ENCODE results near the gene TAF5.
A peak's percentile ranks its signal among the peaks of the same experiment; 100 is the strongest.
"Not testable (repeated sequence)": the region's sequence is repeated elsewhere in the genome, so short reads cannot be mapped to it uniquely, and the experiment has no call there.

TAF5 gene

DNA sequence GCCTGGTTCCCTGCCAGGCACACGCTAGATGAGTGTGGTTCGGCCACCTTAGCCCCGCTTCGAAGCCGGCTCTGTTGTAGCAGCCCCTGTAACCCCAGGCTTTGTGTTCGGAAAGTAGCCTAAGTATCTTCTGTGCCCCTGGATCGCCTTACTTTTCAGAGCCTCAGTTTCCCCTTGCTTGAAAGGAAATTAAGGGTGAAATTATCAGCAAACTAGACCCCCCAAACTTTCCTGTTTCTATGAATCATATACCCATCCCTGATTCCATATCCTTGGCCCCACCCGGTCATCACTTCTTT is 29.0 kb downstream of the TAF5 start:
- H3K27ac ChIP-seq (ENCODE audit: low read depth in 2 of 2, low read length in 2 of 2) = peak overlapping the region; percentile 81 to 86
- H3K4me1 ChIP-seq (ENCODE audit: control insufficient read depth in 2 of 2, insufficient read depth in 2 of 2, low read length in 2 of 2) = peaks cover 21 to 22% of the 10 kb centered on the region in 2 donors
- H3K9me3 ChIP-seq (ENCODE audit: control insufficient read depth in 2 of 2, low read length in 2 of 2) = no peaks in the 10 kb centered on the region
- H3K27me3 ChIP-seq (ENCODE audit: control insufficient read depth in 2 of 2, insufficient read depth in 2 of 2, low read length in 2 of 2) = no peaks in the 10 kb centered on the region
- peak overlapping the region; percentile 91 to 99 for H3K4me3 ChIP-seq (ENCODE audit: low read length in 2 of 2)
- peaks cover 10 to 29% of the 10 kb centered on the region in 2 donors for H3K36me3 ChIP-seq (ENCODE audit: control insufficient read depth in 2 of 2, insufficient read depth in 2 of 2, low read length in 2 of 2)
- H3K9ac ChIP-seq (ENCODE audit: low read depth in 1 of 2, low read length in 2 of 2) = peak overlapping the region; percentile 93 to 99

- peaks cover 21 to 22% of the 10 kb centered on the region in 2 donors for H3K4me1 ChIP-seq (ENCODE audit: control insufficient read depth in 2 of 2, insufficient read depth in 2 of 2, low read length in 2 of 2)
- no peaks in the 10 kb centered on the region for H3K9me3 ChIP-seq (ENCODE audit: control insufficient read depth in 2 of 2, low read length in 2 of 2)
- H3K9ac ChIP-seq (ENCODE audit: low read depth in 1 of 2, low read length in 2 of 2) = peak overlapping the region; percentile 93 to 99
- no peak overlapping the region for H3K27ac ChIP-seq (ENCODE audit: low read depth in 2 of 2, low read length in 2 of 2)
- H3K36me3 ChIP-seq (ENCODE audit: control insufficient read depth in 2 of 2, insufficient read depth in 2 of 2, low read length in 2 of 2) = peaks cover 13 to 31% of the 10 kb centered on the region in 2 donors
- no peaks in the 10 kb centered on the region for H3K27me3 ChIP-seq (ENCODE audit: control insufficient read depth in 2 of 2, insufficient read depth in 2 of 2, low read length in 2 of 2)
- H3K4me3 ChIP-seq (ENCODE audit: low read length in 2 of 2) = peak overlapping the region; percentile 91 to 99
Measured at GRCh38 chr10:103397191-103397825, 29.5 kb downstream of the TAF5 start.

DNA sequence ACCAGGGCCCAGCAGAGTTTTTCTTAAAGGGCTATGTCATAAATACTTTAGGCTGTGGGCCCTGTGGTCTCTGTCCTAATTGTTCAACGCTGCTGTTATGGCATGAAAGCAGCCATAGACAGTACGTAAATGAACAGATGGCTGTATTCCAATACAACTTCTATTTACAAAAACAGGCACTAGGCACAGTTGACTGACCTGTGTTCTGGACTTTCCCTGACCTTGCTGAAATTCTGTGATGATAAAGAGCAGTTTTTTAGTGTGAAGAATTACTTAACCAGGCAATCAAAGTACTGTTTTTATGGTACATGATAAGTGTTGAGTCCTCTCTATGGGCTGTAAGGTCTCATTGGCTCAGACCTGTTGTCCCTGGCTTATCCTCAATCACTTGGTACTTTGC is 45.8 kb downstream of the TAF5 start:
- no peaks in the 10 kb centered on the region for H3K27me3 ChIP-seq (ENCODE audit: control insufficient read depth in 2 of 2, insufficient read depth in 2 of 2, low read length in 2 of 2)
- no peaks in the 10 kb centered on the region for H3K4me1 ChIP-seq (ENCODE audit: control insufficient read depth in 2 of 2, insufficient read depth in 2 of 2, low read length in 2 of 2)
- H3K36me3 ChIP-seq (ENCODE audit: control insufficient read depth in 2 of 2, insufficient read depth in 2 of 2, low read length in 2 of 2) = peaks cover 73 to 77% of the 10 kb centered on the region in 2 donors
- no peak overlapping the region for H3K9ac ChIP-seq (ENCODE audit: low read depth in 1 of 2, low read length in 2 of 2)
- H3K9me3 ChIP-seq (ENCODE audit: control insufficient read depth in 2 of 2, low read length in 2 of 2) = no peaks in the 10 kb centered on the region
- H3K4me3 ChIP-seq (ENCODE audit: low read length in 2 of 2) = no peak overlapping the region
- no peak overlapping the region for H3K27ac ChIP-seq (ENCODE audit: low read depth in 2 of 2, low read length in 2 of 2)

- Histone ChIP-seq H3K4me1 (ENCODE audit: control insufficient read depth in 2 of 2, insufficient read depth in 2 of 2, low read length in 2 of 2) (no peaks in the 10 kb centered on the region), H3K9me3 (ENCODE audit: control insufficient read depth in 2 of 2, low read length in 2 of 2) (no peaks in the 10 kb centered on the region), H3K27me3 (ENCODE audit: control insufficient read depth in 2 of 2, insufficient read depth in 2 of 2, low read length in 2 of 2) (no peaks in the 10 kb centered on the region), H3K27ac (ENCODE audit: low read depth in 2 of 2, low read length in 2 of 2) (no peak overlapping the region), H3K4me3 (ENCODE audit: low read length in 2 of 2) (no peak overlapping the region), H3K9ac (ENCODE audit: low read depth in 1 of 2, low read length in 2 of 2) (no peak overlapping the region), H3K36me3 (ENCODE audit: control insufficient read depth in 2 of 2, insufficient read depth in 2 of 2, low read length in 2 of 2) (peaks cover 75 to 84% of the 10 kb centered on the region in 2 donors)
Measured at GRCh38 chr10:103415581-103415980, 47.8 kb downstream of the TAF5 start.

DNA sequence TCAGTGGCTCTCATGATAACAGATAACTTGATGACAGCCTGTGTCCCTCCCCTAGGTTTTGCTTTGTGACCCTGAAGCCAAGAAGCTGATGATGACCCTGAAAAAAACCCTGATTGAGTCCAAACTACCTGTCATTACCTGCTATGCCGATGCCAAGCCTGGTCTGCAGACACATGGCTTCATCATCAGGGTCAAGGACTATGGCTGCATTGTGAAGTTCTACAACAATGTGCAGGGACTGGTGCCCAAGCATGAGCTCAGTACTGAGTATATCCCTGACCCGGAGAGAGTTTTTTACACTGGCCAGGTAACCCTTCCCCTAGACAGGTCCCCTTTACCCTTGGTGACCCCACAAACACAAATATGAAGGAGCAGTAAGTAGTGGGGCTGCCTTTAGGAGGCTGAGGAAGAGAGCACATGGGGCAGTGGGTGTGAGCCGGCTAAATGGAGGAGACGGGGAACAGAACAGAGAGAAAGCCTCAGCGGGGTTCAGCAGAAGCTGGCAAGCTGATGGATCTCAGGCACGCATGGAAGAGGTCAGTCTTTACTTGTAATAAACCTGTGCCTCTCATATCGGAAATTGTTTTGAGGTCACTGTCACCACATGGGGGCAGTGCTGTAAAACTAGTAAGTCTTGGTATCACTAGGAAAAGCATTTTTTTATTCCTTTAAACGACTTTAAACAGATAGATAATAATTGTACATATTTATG is 48.8 kb downstream of the TAF5 start:
- Histone ChIP-seq H3K9ac (ENCODE audit: low read depth in 1 of 2, low read length in 2 of 2) (no peak overlapping the region), H3K27ac (ENCODE audit: low read depth in 2 of 2, low read length in 2 of 2) (no peak overlapping the region), H3K36me3 (ENCODE audit: control insufficient read depth in 2 of 2, insufficient read depth in 2 of 2, low read length in 2 of 2) (peaks cover 78 to 86% of the 10 kb centered on the region in 2 donors), H3K9me3 (ENCODE audit: control insufficient read depth in 2 of 2, low read length in 2 of 2) (no peaks in the 10 kb centered on the region), H3K4me3 (ENCODE audit: low read length in 2 of 2) (no peak overlapping the region), H3K27me3 (ENCODE audit: control insufficient read depth in 2 of 2, insufficient read depth in 2 of 2, low read length in 2 of 2) (no peaks in the 10 kb centered on the region), H3K4me1 (ENCODE audit: control insufficient read depth in 2 of 2, insufficient read depth in 2 of 2, low read length in 2 of 2) (no peaks in the 10 kb centered on the region)

GRCh38 chr10:103417148-103417469 is 49.3 kb downstream of the TAF5 start:
- H3K4me1 ChIP-seq (ENCODE audit: control insufficient read depth in 2 of 2, insufficient read depth in 2 of 2, low read length in 2 of 2); H3K27ac ChIP-seq (ENCODE audit: low read depth in 2 of 2, low read length in 2 of 2); H3K9me3 ChIP-seq (ENCODE audit: control insufficient read depth in 2 of 2, low read length in 2 of 2); H3K9ac ChIP-seq (ENCODE audit: low read depth in 1 of 2, low read length in 2 of 2); H3K27me3 ChIP-seq (ENCODE audit: control insufficient read depth in 2 of 2, insufficient read depth in 2 of 2, low read length in 2 of 2); H3K4me3 ChIP-seq (ENCODE audit: low read length in 2 of 2): not testable (repeated sequence)
- H3K36me3 ChIP-seq (ENCODE audit: control insufficient read depth in 2 of 2, insufficient read depth in 2 of 2, low read length in 2 of 2) = peaks cover 78 to 83% of the 10 kb centered on the region in 2 donors

- no peaks in the 10 kb centered on the region for H3K9me3 ChIP-seq (ENCODE audit: control insufficient read depth in 2 of 2, low read length in 2 of 2)
- H3K4me3 ChIP-seq (ENCODE audit: low read length in 2 of 2) = no peak overlapping the region
- H3K27ac ChIP-seq (ENCODE audit: low read depth in 2 of 2, low read length in 2 of 2) = no peak overlapping the region
- H3K4me1 ChIP-seq (ENCODE audit: control insufficient read depth in 2 of 2, insufficient read depth in 2 of 2, low read length in 2 of 2) = no peaks in the 10 kb centered on the region
- no peaks in the 10 kb centered on the region for H3K27me3 ChIP-seq (ENCODE audit: control insufficient read depth in 2 of 2, insufficient read depth in 2 of 2, low read length in 2 of 2)
- H3K36me3 ChIP-seq (ENCODE audit: control insufficient read depth in 2 of 2, insufficient read depth in 2 of 2, low read length in 2 of 2) = peaks cover 79 to 85% of the 10 kb centered on the region in 2 donors
- no peak overlapping the region for H3K9ac ChIP-seq (ENCODE audit: low read depth in 1 of 2, low read length in 2 of 2)
Measured at GRCh38 chr10:103417601-103418000, 49.8 kb downstream of the TAF5 start.

DNA sequence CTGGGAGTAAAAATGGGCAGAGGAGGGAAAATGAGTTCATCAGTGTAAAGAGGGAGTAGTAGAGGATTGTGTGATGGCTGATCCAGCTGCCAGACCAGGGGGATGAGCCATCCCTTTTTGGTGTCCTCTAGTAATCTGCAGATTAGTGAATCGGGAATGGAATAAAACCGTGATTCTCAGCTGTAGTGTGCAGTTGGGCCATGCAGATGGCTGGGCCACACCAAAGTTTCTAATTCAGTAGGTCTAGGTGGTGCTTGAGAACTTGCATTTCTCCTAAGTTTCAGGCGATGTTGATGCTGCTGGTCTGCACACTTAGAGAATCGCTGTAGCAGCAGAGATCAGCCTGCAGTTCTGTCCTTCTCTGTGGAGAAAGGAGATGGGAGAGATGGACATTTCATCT is 51.3 kb downstream of the TAF5 start:
- H3K9me3 ChIP-seq (ENCODE audit: control insufficient read depth in 2 of 2, low read length in 2 of 2) = no peaks in the 10 kb centered on the region
- H3K9ac ChIP-seq (ENCODE audit: low read depth in 1 of 2, low read length in 2 of 2) = no peak overlapping the region
- no peaks in the 10 kb centered on the region for H3K27me3 ChIP-seq (ENCODE audit: control insufficient read depth in 2 of 2, insufficient read depth in 2 of 2, low read length in 2 of 2)
- H3K4me3 ChIP-seq (ENCODE audit: low read length in 2 of 2) = no peak overlapping the region
- peaks cover 76 to 85% of the 10 kb centered on the region in 2 donors for H3K36me3 ChIP-seq (ENCODE audit: control insufficient read depth in 2 of 2, insufficient read depth in 2 of 2, low read length in 2 of 2)
- H3K4me1 ChIP-seq (ENCODE audit: control insufficient read depth in 2 of 2, insufficient read depth in 2 of 2, low read length in 2 of 2) = no peaks in the 10 kb centered on the region
- H3K27ac ChIP-seq (ENCODE audit: low read depth in 2 of 2, low read length in 2 of 2) = no peak overlapping the region

- Histone ChIP-seq H3K27me3 (ENCODE audit: control insufficient read depth in 2 of 2, insufficient read depth in 2 of 2, low read length in 2 of 2) (no peaks in the 10 kb centered on the region), H3K4me1 (ENCODE audit: control insufficient read depth in 2 of 2, insufficient read depth in 2 of 2, low read length in 2 of 2) (no peaks in the 10 kb centered on the region), H3K27ac (ENCODE audit: low read depth in 2 of 2, low read length in 2 of 2) (no peak overlapping the region), H3K4me3 (ENCODE audit: low read length in 2 of 2) (no peak overlapping the region), H3K9me3 (ENCODE audit: control insufficient read depth in 2 of 2, low read length in 2 of 2) (no peaks in the 10 kb centered on the region), H3K36me3 (ENCODE audit: control insufficient read depth in 2 of 2, insufficient read depth in 2 of 2, low read length in 2 of 2) (peaks cover 60 to 73% of the 10 kb centered on the region in 2 donors), H3K9ac (ENCODE audit: low read depth in 1 of 2, low read length in 2 of 2) (no peak overlapping the region)
Measured at GRCh38 chr10:103423748-103424147, 56.0 kb downstream of the TAF5 start.

DNA sequence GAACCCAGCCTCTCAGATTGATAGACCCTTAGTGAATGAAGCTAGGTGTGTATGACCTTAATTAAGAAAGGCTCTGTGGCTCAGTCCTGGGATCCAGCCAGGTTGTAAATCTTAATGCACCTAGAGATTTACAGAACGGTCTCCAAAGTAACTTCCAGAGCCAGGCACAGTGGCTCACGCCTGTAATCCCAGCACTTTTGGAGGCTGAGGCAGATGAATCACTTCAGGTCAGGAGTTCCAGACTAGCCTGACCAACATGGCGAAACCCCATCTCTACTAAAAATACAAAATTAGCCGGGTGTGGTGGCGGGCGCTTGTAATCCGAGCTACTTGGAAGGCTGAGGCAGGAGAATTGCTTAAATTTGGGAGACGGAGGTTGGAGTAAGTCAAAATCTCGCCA is 60.1 kb downstream of the TAF5 start:
- no peak overlapping the region for H3K9ac ChIP-seq (ENCODE audit: low read depth in 1 of 2, low read length in 2 of 2)
- H3K27me3 ChIP-seq (ENCODE audit: control insufficient read depth in 2 of 2, insufficient read depth in 2 of 2, low read length in 2 of 2) = no peaks in the 10 kb centered on the region
- no peaks in the 10 kb centered on the region for H3K4me1 ChIP-seq (ENCODE audit: control insufficient read depth in 2 of 2, insufficient read depth in 2 of 2, low read length in 2 of 2)
- no peaks in the 10 kb centered on the region for H3K9me3 ChIP-seq (ENCODE audit: control insufficient read depth in 2 of 2, low read length in 2 of 2)
- H3K4me3 ChIP-seq (ENCODE audit: low read length in 2 of 2) = no peak overlapping the region
- H3K36me3 ChIP-seq (ENCODE audit: control insufficient read depth in 2 of 2, insufficient read depth in 2 of 2, low read length in 2 of 2) = peaks cover 50 to 64% of the 10 kb centered on the region in 2 donors
- H3K27ac ChIP-seq (ENCODE audit: low read depth in 2 of 2, low read length in 2 of 2) = no peak overlapping the region
